ENCODE results near the gene TREML1. TPM values are rescaled to one million over a fixed set of nuclear protein-coding genes. Genes with fewer than 3 reads are reported as not detected.

Gene TREML1
- total and polyA plus RNA-seq, 9 of the 15 experiments (the other 6 are each of a cell fraction or from before 2014, with no cell fraction given), result not detected

- TF ChIP-seq, protein P1, sequence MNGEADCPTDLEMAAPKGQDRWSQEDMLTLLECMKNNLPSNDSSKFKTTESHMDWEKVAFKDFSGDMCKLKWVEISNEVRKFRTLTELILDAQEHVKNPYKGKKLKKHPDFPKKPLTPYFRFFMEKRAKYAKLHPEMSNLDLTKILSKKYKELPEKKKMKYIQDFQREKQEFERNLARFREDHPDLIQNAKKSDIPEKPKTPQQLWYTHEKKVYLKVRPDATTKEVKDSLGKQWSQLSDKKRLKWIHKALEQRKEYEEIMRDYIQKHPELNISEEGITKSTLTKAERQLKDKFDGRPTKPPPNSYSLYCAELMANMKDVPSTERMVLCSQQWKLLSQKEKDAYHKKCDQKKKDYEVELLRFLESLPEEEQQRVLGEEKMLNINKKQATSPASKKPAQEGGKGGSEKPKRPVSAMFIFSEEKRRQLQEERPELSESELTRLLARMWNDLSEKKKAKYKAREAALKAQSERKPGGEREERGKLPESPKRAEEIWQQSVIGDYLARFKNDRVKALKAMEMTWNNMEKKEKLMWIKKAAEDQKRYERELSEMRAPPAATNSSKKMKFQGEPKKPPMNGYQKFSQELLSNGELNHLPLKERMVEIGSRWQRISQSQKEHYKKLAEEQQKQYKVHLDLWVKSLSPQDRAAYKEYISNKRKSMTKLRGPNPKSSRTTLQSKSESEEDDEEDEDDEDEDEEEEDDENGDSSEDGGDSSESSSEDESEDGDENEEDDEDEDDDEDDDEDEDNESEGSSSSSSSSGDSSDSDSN (IDR thresholded peaks at IDR 0.05; ENCODE audit: borderline replicate concordance in 1 of 2, low read depth in 2 of 2, low read length in 2 of 2), result no peak
- TF ChIP-seq ELF2 (CRISPR knock-in tag; IDR thresholded peaks at IDR 0.05) (0 out of 2 replicates have a peak, but pooled peaks have one; percentile 18), ZNF696 (CRISPR knock-in tag; conservative IDR thresholded peaks at IDR 0.05) (no peak), JUND (IDR thresholded peaks at IDR 0.05; ENCODE audit: borderline replicate concordance, low read depth, low read length) (peak; percentile 30; the same call in 1 of the 2 replicates), JUND (tag; IDR thresholded peaks at IDR 0.05; ENCODE audit: borderline replicate concordance, low read depth, low read length) (no peak), NFXL1 (CRISPR knock-in tag; IDR thresholded peaks at IDR 0.05) (no peak), FOXK1 (CRISPR knock-in tag; IDR thresholded peaks at IDR 0.05; ENCODE audit: borderline replicate concordance) (no peak), CTCF (IDR thresholded peaks at IDR 0.05 in 2 of 3, conservative IDR thresholded peaks at IDR 0.05 in 1 of 3; ENCODE audit: insufficient read depth in 2 of 3, low read depth in 1 of 3, low read length in 3 of 3) (peak; percentile 77 to 83 (median 80)), KLF16 (IDR thresholded peaks at IDR 0.05) (0 out of 2 replicates have a peak, but pooled peaks have one; percentile 40), NR2C1 (IDR thresholded peaks at IDR 0.05) (no peak), NR2C1 (tag; IDR thresholded peaks at IDR 0.05) (peak; percentile 50), ESRRA (IDR thresholded peaks at IDR 0.05; ENCODE audit: borderline replicate concordance, low read depth) (peak; percentile 66; the same call in 1 of the 2 replicates), USF2 (CRISPR knock-in tag; IDR thresholded peaks at IDR 0.05) (peak; percentile 68), NR2C2 (CRISPR knock-in tag; IDR thresholded peaks at IDR 0.05) (no peak), NR2C2 (tag; IDR thresholded peaks at IDR 0.05) (peak; percentile 59), DPF2 (IDR thresholded peaks at IDR 0.05) (peak; percentile 41; the same call in 1 of the 2 replicates), L3MBTL2 (IDR thresholded peaks at IDR 0.05) (peak; percentile 74), CTBP1 (IDR thresholded peaks at IDR 0.05; ENCODE audit: borderline replicate concordance) (peak; percentile 26; the same call in 1 of the 2 replicates), YY1 (IDR thresholded peaks at IDR 0.05; ENCODE audit: borderline replicate concordance in 1 of 3, control insufficient read depth in 1 of 3, extremely low read depth in 1 of 3, insufficient read depth in 3 of 3, insufficient read length in 1 of 3, insufficient replicate concordance in 2 of 3, low read depth in 1 of 3, low read length in 2 of 3) (peak in 1 of 3 experiments; percentile 27)
Measured at GRCh38 chr6:41182069-41183034, 28.2 kb upstream of the TREML1 start (continued).

All from K562 (cell line).